MM.1S (cell line): Measurements from ENCODE around the gene ITK.

Experiments used
- CTCF ChIP-seq: fragments of 300-600 bp; sonication (generic); IDR thresholded peaks from 2 replicates; pipeline ENCODE4 v1.5.1; 2016; ENCODE audit warnings: antibody characterized with exemption, low read length, mixed read lengths
- EZH2 ChIP-seq: fragments of 300-600 bp; sonication (generic); optimal IDR thresholded peaks from 2 replicates; pipeline ENCODE3; 2017; ENCODE audit warnings: low read depth, mild to moderate bottlenecking, antibody characterized with exemption, low read length, mixed read lengths
- EZH2phosphoT487 ChIP-seq: fragments of 300-600 bp; sonication (generic); IDR thresholded peaks from 2 replicates; pipeline ENCODE4 v1.6.1; 2018; ENCODE audit warnings: antibody characterized with exemption, low read length

GRCh38 chr5:157269165-157269671 is 88.6 kb downstream of the ITK start:
- TF ChIP-seq CTCF = no peak
- no peak for TF ChIP-seq EZH2
- no peak for TF ChIP-seq EZH2phosphoT487
